T47D (cell line): ENCODE results near the gene RBP4.
"Not testable (repeated sequence)": the region's sequence is repeated elsewhere in the genome, so short reads cannot be mapped to it uniquely, and the experiment has no call there.

Source experiments
- DNase-seq, 2 experiments: peaks; one replicate each; pipeline versions ENCODE4 v3.0.0 to v3.0.0-alpha.2; 2011 to 2012; ENCODE audit warnings: low read depth in 1 of 2, low spot score in 1 of 2
- JUND ChIP-seq: IDR thresholded peaks from 2 replicates; pipeline ENCODE4 v1.6.1; 2012; ENCODE audit warnings: low read depth
- in situ Hi-C: cut with HindIII; loops from 2 replicates; pipeline ENCODE4 v1.10.0; 2016; ENCODE audit warnings: low sequenced_read_pairs, low pct_unique_long_range_greater_than_20kb

The RBP4 gene

DNA sequence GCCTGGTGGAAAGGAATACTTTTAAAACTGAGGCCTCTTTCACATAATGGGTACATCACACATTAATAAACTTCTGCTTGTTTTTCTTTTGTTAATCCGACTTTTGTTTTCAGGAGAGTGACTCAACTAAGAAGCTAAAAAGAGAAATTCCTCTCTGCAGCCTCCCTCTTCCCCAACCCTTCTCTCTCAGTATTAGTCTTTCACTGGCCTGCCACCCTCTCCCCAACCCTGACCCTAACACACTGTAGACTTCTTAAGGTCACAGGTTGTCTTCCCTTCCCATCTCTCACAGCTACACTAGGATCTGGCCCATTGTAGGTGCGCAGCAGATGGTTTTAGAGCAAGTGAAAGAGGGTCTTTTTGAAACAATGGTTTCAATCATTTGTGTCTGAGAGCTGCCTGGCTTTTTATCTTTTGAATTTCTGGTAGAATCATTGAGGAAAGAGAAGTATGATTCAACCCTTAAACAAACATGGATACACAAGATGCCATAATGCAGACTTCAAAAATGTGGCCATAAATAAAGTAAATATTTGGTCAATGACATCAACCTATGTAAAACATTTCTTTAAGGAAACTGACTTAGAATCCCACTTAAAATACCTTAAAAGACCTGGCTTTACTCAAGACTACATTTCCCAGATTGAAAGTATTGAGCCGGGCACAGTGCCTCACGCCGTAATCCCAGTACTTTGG lies 52.5 kb downstream of the RBP4 start:
- TF ChIP-seq JUND: no peak
- peak in 1 of 2 experiments; percentile 56 for DNase-seq
- in situ Hi-C loops: no loop called here

DNA sequence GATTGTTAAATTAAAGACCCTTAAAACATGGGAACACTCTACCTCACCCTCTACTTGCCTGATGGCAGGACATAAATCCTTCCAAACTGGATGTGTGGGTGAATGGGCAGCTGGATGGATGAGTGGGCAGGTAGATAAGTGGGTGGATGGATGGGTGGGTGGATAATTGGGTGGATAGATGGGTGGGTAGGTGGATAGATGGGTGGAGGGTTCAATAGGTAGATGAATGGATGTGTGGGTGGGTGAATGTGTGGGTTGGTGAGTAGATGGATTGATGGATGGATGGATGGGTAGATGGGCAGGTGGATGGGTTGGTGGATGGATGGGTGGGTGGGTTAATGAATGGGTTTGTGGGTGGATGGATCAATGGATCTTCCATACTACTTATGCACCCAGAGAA lies 53.5 kb downstream of the RBP4 start:
- in situ Hi-C loops: no loop called here
- no peak for TF ChIP-seq JUND
- no peak for DNase-seq

DNA sequence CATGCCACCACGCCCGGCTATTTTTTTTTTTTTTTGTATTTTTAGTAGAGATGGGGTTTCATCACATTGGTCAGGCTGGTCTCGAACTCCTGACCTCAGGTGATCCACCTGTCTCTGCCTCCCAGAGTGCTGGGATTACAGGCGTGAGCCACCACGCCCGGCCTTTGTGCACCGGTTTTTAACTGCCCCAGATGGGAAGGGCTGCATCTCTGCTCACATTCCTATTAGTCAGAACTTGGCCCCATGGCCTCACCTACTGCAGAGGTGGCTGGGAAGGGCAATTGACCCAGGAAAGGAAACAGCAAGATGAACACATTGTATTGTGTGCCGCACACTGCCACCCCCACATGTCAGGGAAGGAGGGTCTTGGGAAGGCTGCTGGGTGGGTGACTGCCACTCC lies 54.0 kb downstream of the RBP4 start:
- in situ Hi-C loops, DNase-seq: not testable (repeated sequence)

DNA sequence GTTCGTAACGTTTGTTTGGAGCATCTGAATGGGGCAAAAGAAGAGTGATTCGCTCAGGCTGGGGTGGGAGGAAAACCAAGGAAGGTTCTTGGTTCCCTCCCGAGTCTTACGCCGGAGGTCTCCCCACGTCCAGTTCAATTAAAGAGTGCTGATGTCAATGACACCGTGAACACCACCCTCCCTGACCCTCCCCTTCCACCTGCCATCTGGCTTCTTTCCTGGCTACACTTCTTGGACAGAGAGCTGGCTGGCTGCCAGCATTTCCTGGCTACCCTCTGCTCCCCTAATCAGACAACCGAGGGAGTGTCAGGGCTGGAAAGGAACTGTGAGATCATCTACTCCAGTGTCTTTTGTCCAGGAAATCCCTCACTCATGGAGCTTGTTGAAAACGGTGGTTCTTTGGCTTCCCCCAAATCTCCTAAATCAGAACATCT lies 58.7 kb downstream of the RBP4 start:
- no peak for TF ChIP-seq JUND
- no peak for DNase-seq
- in situ Hi-C loops: no loop called here
